Tongue (tissue), 2 donors: ENCODE results near the gene PTPRU. TPM values are rescaled to one million over a fixed set of nuclear protein-coding genes. Genes with fewer than 3 reads are reported as not detected.

Experiments
- DNase-seq: peaks from one replicate; pipeline ENCODE4 v3.0.0-alpha.2; 2015
- total RNA-seq: library from RNA; depleted of rRNA; stranded (reverse); fragments of >200 nt; gene quantifications from one replicate; pipeline ENCODE4 v1.2.3, GENCODE V29; 2014

PTPRU gene
- total RNA-seq, 1 donor from 2014 or later, result 42.5 TPM

DNA sequence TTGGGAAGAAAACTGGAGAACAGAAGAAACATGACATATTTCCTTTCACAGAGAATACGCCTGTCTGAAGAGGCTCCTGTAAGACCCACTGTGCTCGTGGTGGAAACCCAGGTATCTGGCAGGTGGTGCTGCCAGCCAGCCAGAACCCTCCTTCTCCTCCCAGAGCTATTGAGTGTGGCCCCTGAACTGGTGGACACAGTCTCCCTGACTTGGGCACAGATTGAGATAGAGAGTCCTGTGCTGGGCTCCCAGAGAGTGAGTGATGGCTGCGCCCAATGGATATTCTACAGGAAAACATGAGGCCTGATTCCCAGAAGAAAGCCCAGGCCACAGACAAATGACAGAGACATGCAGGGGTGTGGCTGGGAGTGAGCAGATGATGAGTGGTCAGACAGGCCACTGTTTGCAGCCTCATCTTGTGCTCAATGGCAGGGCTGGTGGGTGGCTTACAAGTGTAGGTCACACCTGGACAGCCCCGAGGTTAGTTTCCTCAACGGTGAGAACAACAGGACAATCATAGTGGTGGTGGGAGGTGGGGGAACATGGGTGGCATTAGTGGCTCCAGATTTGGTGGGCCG, 127.9 kb downstream of the PTPRU start:
- no peak for DNase-seq

DNA sequence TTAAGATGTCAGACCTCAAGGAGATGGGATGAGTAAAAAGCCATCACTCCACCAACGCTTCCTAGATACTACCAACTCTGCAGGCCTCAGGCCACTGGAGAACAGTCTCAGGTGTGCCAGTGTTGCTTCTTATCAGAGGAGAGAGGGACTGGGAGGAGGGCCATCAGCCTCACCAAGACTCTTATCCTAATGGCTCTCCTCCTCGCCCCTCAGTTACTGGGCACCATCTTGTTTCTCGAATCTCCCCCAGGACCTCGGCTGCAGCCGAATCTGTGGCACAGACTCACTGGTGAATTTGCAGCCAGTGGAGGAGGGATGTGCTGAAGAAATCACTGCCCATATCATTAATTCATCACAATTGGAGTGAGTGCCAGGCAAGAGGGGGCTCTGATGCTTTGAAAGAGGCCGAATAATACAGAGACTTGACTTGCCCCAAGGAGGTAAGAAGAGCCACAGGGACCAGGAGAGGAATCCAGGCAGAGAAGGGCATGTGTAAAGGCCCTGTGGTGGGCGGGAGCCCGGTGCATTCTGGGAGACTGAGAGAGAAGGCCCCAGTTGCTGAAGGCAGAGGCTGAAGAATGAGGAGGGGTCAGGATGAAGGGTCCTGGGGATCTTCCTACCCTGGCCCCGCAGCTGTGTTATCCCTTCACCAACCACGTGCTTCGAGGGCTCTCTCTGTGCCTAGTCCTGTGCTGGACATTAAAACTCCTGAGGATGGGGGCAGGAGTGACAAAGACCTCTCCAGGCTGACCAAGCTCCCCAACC, 129.8 kb downstream of the PTPRU start:
- DNase-seq, result no peak

DNA sequence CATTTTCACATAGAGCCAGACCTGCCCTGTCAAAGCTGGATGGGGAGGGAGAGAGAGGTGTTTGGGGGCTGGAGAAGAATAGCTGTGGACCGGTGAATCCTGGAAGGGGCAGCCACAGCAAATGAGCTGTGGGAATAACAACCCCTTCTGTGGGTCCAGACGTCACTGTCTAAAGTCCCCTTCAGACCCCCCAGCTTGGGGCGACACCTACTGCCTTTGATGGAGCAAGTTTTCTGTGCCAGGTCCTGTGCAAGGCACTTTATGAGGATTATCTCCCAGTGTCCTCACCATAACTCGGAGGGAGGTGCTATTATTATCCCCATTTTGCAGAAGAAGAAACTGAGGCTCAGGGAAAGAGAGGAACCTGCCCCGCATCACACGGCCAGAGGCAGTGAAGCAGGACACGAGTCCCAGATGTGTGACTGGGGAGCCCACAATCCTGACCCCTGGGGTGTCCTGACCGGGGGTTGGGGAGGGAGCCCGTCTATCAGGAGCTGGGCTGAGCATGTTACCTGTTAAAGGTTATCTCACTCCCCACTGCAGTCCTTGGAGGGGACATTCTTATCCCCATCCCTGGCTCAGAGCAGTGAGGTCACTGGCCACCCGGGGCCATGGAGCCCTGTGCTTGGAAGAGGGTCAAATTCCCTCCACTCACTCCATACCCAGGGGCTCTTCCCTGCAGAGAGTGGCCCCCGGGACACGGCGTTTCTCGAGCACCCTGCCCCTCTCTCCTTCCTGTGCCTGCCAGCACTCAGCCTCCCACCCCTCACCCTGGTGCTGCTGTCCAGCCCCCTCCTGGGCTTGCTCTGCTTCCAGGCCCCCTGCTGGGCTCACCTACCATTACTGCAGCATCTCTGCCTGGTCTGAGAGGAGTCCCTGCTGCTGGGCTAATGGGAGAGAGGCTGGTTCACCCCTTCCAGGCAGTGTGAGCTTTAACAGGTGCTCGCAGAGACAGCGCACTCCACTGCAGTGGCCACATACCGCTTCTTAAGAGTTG, 132.9 kb downstream of the PTPRU start:
- DNase-seq, result peak; percentile 17

DNA sequence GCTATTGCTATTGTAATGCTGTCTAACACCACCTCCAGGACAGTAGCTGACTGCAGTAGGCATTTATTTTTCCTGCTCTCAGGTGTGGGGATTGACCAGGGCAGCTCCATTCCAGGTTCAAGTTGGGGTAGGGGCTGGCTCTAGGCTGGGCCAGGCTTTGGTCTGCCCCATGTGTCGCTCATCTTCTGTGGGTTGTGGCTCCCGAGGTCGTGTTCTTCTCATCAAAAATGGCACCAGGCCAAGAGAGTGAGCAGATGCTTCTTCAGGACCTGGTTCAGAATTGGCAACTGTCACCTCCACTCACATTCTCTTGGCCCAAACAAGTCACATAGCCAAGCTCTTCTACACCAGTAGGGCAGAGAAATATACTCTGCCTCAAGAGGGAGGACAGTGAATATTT, 133.7 kb downstream of the PTPRU start:
- peak; percentile 55 for DNase-seq

DNA sequence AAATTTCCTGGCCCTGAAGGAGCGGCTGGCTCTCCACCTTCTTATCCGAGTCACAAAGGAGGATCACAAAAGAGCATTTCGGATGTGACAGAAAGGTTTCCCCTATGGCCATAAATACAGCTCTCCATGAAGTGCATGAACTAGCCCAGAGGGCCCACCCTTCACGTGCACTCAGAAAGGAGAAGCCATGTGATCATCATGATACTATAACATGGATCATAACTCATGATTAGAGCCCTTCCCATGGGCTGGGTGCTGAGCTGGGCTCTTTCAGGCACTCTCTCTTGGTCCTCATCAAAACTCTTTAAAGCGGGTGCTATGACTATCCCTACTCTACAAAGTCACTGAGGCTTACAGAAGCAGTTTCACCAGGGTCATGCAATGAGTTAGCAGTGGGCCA, 135.0 kb downstream of the PTPRU start:
- no peak for DNase-seq

DNA sequence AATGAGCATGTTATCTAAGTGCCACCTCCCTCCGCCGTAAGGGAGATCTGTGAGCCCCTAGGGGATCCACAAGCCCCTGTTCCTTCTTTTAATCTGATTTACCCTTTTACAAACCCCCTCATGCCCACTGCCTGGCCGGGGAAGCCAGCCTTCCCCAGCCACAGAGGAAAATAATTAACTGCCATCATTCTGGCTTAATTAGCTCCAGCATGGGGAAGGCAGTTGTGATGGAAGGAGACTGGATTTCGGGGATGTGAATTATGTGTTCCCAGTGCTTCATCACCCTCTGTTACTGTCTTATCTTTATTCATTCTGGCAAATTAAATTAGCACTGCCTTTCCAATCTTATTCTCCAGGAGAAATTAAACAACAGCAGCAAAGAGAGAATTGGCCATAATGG, 135.8 kb downstream of the PTPRU start:
- no peak for DNase-seq

Other genes with a start within 250 kb of the PTPRU start
- 11.0 TPM for gene TMEM200B, start 112.6 kb upstream of the PTPRU start, total RNA-seq
- gene SRSF4, start 54.6 kb upstream of the PTPRU start, total RNA-seq, result 56.2 TPM
- gene MECR, start 5.6 kb upstream of the PTPRU start, total RNA-seq, result 18.2 TPM